Measurements from ENCODE around the gene C10orf120. TPM values are rescaled to one million over a fixed set of nuclear protein-coding genes. Genes with fewer than 3 reads are reported as not detected.

C10orf120 gene
- total RNA-seq, 1 donor from 2014 or later: not detected

- H3K27me3 Mint-ChIP-seq: peaks cover 63% of the 10 kb centered on the region
- no peak for DNase-seq (ENCODE audit: low spot score, unreplicated experiment)
- no peak for TF ChIP-seq CTCF (IDR thresholded peaks at IDR 0.05; ENCODE audit: unreplicated experiment)
- H3K4me1 Mint-ChIP-seq (ENCODE audit: low read depth): peaks cover 7% of the 10 kb centered on the region
- no peak overlapping the region for H3K27ac Mint-ChIP-seq
- no peaks in the 10 kb centered on the region for H3K36me3 Mint-ChIP-seq (ENCODE audit: insufficient read depth)
- no peak overlapping the region for H3K4me3 Mint-ChIP-seq (ENCODE audit: low read depth)
- H3K9me3 Mint-ChIP-seq (ENCODE audit: low read depth): no peaks in the 10 kb centered on the region
Measured at GRCh38 chr10:122672655-122673054, 27.0 kb downstream of the C10orf120 start.

- no peak for TF ChIP-seq CTCF (IDR thresholded peaks at IDR 0.05; ENCODE audit: unreplicated experiment)
- Mint-ChIP-seq H3K27ac (no peak overlapping the region), H3K27me3 (peaks cover 58% of the 10 kb centered on the region), H3K4me3 (ENCODE audit: low read depth) (no peak overlapping the region), H3K36me3 (ENCODE audit: insufficient read depth) (no peaks in the 10 kb centered on the region), H3K4me1 (ENCODE audit: low read depth) (peaks cover 7% of the 10 kb centered on the region), H3K9me3 (ENCODE audit: low read depth) (no peaks in the 10 kb centered on the region)
- no peak for DNase-seq (ENCODE audit: low spot score, unreplicated experiment)
Measured at GRCh38 chr10:122671355-122671754, 28.3 kb downstream of the C10orf120 start.

GRCh38 chr10:122669842-122670241 is 29.8 kb downstream of the C10orf120 start:
- Mint-ChIP-seq H3K4me3 (ENCODE audit: low read depth) (no peak overlapping the region), H3K9me3 (ENCODE audit: low read depth) (no peaks in the 10 kb centered on the region), H3K36me3 (ENCODE audit: insufficient read depth) (no peaks in the 10 kb centered on the region), H3K4me1 (ENCODE audit: low read depth) (peaks cover 7% of the 10 kb centered on the region), H3K27ac (no peak overlapping the region), H3K27me3 (peaks cover 56% of the 10 kb centered on the region)
- TF ChIP-seq CTCF (IDR thresholded peaks at IDR 0.05; ENCODE audit: unreplicated experiment): no peak
- no peak for DNase-seq (ENCODE audit: low spot score, unreplicated experiment)

GRCh38 chr10:122669045-122669444 is 30.6 kb downstream of the C10orf120 start:
- DNase-seq (ENCODE audit: low spot score, unreplicated experiment): no peak
- Mint-ChIP-seq H3K27ac (no peak overlapping the region), H3K4me1 (ENCODE audit: low read depth) (peaks cover 7% of the 10 kb centered on the region), H3K27me3 (peaks cover 55% of the 10 kb centered on the region), H3K36me3 (ENCODE audit: insufficient read depth) (no peaks in the 10 kb centered on the region), H3K4me3 (ENCODE audit: low read depth) (no peak overlapping the region), H3K9me3 (ENCODE audit: low read depth) (no peaks in the 10 kb centered on the region)
- TF ChIP-seq CTCF (IDR thresholded peaks at IDR 0.05; ENCODE audit: unreplicated experiment): no peak

GRCh38 chr10:122665946-122666345 is 33.7 kb downstream of the C10orf120 start:
- no peak for DNase-seq (ENCODE audit: low spot score, unreplicated experiment)
- Mint-ChIP-seq H3K4me1 (ENCODE audit: low read depth) (peaks cover 7% of the 10 kb centered on the region), H3K36me3 (ENCODE audit: insufficient read depth) (no peaks in the 10 kb centered on the region), H3K9me3 (ENCODE audit: low read depth) (no peaks in the 10 kb centered on the region), H3K4me3 (ENCODE audit: low read depth) (no peak overlapping the region), H3K27me3 (peaks cover 57% of the 10 kb centered on the region), H3K27ac (no peak overlapping the region)
- TF ChIP-seq CTCF (IDR thresholded peaks at IDR 0.05; ENCODE audit: unreplicated experiment): no peak
